ENCODE results near the gene MCM5.
"Not testable (repeated sequence)": the region's sequence is repeated elsewhere in the genome, so short reads cannot be mapped to it uniquely, and the experiment has no call there.

The MCM5 gene

DNA sequence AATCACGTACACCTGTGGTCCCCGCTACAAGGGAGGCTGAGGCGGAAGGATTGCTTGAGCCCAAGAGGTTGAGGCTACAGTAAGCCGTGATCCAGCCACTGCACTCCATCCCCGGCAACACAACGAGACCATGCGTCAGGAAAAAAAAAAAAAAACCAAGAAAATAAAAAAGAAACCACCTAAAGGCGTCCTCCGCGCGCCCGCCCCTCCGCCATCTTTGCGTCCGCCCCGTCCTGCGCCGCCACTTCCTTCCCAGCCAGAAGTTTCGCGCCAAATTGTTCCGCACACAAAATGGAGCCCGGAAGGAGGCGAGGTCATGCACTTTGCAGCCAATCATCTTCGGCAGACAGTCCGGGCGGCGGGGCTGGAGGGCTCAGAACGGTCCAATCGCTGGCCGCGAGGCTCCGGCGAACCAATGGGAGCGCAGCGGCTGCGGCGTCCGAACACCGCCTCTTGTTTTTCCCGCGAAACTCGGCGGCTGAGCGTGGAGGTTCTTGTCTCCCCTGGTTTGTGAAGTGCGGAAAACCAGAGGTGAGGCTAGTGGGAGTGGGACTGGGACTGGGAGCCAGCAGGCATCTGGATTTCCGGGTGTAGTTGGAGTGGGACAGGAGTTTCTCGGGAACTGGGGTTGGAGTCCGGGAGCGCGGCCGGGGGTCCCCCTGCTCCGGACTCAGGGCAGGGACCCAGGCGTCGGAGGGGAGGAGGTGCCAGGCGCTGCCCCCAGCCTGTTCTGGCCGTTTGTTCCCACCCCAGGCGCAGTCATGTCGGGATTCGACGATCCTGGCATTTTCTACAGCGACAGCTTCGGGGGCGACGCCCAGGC is at the start of gene MCM5:
TSS of gene MCM5 (plus strand) at position 463 of the 823 bp plus-strand sequence. CDS start at position 762, 299 bp downstream.
- peak; percentile 100 for DNase-seq

DNA sequence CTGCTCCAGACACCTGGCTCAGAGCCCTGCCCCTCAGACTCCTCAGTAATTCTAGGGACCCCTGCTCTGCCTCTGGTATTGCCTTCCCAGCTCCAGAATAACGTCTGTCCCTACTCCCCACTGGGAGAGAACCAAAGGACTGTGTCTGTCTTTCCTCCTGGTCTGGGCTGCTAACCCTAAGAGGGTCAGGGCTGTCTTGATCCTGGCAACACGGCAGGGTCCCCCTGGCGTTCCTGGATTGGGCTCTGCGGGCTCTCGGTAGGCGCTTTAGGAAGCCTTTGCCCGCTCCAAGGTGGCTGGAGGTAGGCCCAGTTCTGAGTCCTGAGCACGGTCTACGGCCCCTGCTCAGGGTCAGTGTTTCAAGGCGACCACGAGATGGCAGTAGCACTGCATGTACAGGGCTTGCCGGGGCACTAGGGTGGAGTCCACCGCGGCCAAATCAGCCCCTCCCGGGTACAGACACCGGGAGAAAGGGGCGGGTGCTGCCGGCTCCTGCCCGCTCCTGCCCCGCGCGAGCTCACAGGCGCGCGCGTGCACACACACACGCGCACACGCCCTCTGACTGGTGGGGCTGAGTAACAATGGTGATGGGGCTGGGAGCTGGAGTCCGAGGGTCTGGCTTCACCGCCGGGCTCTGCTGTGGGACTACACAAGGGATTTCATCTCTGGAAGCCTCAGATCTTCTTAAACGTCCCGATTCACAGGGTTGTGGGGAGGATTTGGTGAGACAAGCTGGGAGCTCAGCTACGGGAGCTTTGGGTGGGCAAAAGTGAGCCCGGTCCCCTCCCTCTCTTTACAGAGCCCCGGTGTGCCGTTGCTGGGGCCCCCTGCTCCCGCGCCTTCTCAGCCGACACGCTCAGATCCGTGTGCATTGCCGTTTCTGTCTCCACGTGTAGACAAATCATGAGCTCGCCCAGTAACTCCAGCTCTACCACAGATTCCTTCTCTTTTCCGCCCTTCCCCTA is 49.1 kb upstream of the MCM5 start:
- DNase-seq = peak; percentile 93

DNA sequence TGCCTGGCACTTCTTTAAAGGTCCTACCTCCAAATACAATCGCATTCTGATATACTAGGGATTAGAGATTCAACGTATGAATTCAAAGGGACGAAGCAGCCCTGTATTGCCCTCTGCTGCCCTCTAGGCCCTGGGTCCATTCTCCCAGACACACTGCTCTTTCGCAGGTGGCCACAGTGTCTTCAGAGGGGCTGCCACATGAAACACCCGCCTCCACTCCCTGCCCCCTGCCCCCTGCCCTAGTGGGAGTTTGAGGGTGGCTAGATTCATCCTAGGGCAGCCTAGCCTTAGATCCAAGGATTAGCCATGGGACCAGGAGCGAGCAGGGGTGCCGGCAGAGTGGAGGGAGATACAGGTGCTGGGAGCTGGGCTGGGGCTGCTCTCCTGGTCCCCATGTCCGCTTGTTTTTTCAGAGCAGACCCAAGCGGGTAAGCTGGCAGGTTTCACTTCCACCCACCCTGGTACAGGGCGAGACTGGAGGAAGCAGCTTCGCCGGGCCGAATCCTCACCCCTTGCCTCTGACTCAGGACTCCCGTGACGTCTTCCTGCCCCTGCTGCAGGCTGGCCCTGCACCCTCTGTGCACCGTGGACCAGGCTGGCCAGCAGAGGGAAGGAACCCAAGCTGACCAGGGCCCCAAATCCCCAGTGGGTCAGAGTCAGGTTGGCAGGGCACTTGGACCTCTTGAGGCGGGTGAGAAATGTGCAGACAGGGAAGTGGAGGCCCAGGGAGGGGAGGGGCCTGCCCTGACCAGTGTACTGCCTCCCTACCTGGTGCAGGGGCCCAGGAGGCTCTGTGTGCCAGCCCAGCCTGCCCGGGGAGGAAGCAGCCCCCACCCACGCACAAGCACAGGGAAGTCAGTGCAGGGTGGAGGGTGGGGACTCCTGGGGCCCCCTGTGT is 47.5 kb upstream of the MCM5 start:
- DNase-seq = peak; percentile 76

DNA sequence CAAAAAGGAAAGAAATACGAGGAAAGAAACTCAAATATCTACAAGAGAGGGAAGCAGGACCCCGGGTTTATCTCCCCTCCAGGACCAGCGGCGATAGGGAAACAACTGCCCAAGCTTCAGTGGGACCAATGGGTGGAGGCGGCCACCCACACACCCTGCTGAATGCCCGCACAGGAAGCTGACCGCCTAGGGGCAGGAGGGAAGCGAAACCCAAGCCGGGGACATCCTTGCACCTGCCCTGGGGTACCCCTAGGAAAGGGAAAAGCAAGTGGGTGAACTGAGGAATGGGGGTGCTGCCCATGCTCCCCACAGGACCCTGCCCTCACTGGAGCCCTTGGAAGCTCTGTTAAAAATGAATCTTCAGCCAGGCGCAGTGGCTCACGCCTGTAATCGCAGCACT is 46.6 kb upstream of the MCM5 start:
- no peak for DNase-seq

DNA sequence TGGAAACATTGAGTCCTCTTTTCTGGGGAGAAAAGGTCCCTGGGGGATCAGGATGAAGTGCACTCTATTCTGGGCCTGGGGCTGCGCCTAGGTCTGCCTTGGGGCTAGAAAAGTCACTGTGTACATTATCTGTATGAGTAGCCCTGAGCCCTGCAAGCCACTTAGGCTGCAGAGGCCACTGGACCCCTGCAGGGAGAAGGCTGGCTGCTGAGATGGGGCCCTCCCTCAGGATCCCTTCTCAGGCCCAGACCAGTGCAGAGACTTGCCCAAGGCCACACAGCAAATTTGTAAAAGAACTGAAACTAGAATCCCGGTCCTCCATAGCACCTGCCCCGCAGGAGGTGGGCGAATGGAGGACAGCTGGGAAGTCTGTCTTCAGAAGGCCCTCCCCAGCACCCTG is 45.9 kb upstream of the MCM5 start:
- no peak for DNase-seq

DNA sequence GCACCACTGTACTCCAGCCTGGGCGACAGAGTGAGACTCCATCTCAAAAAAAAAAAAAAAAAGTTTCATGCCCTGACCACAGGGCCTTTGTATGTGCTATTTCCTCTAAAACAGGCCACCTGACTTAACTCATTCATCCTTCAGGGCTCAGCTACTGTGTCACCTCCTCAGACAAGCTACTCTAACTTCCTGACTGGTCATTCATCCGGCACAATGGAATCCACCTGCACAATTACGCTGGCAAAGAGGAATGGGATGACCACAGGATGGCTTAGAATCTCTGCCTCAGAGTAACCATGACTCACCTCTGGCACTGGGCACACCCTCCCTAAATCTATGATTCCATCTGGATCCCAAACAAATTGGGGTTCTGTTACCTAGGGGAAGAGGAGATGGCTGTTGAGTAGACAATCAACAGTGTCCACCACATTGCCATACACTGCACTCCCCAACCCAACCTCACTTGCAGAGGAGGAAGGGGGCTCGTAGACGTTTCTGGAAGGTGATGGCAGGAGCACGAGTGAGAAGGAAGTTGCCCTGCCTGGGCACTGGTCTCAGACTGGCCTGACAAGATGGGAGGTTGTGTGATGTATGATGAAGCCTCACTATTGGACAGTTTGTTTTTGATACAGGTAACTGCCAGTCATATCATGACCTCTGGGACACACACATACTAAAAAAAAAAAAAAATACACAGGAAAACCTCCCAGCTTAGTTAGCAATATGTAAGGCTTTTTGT is 41.9 kb upstream of the MCM5 start:
- no peak for DNase-seq

DNA sequence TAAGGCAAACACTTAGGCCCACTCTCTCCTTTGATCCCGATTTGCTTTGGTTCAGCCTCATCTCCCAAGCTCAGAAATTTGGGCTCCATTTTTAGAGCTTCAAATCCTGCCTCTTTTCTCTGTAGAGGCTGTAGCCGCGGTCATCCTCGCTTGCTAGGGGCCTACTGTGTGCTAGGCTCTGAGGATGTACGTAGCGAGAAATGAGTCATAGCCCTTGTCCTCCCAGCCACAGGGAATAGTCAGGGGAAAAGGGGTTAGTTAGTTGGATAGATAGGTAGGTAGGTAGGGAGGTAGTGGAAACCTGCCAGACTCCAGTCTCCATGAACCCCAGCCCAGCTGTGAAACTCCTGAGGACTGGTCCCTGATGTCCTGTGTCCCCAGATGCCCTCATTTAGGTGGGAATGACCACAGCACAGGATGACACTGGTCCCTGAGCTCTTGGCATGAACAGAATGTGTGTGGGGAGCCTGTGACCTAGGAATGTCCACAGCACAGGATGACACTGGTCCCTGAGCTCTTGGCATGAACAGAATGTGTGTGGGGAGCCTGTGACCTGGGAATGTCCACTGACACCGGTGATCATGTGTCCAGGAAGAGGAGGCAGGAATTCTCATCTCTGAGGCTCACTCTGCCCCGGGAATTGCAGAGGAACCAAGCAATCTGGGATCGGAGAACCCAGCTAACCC is 40.4 kb upstream of the MCM5 start:
- DNase-seq = no peak

DNA sequence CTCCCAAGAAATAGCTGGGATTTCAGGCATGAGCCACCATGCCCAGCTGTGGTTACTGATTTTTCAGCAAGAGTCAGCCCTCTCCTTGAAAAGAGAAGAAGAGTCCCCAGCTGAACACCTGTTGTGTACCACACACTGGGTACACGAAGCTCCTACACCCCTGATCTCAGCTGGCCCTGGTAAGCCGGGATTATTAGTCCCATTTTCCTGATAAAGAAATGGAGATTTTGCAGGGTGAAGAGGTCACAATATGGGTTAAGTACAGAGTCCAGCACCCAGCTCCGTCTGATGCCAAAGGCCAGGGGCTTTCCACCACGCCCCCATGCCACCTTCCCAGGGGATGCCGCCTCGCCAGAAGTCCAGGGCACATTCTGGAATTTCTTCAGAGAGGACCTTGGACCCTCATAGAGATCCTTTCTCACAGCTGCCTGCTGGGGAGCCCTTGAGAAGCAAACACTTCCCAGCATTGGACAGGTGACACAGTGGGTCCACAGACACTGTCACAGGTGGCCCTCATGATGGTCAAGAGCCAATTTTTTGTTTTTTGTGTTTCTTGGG is 38.9 kb upstream of the MCM5 start:
- DNase-seq = no peak

DNA sequence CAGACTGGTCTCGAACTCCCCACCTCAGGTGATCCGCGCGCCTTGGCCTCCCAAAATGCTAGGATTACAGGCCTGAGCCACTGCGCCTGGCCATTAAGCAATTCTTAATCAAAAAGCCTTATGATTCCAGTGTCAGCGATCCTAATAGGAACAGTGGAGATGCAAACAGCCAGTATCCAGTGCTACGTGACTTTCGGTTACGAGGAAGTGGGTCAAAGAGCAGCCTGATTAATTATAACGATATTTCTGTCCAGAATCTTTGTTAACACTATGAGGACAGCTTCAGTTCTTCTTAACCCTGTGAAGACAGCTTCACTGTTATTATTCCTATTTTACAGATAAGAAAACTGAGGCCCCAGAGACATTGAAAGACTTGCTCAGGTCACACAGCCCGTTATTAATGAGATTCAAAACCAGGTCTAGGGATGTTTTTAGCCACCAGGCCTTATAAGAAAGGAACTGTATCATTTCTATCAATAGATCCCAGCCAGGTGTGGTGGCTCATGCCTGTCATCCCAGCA is 36.3 kb upstream of the MCM5 start:
- DNase-seq = no peak

DNA sequence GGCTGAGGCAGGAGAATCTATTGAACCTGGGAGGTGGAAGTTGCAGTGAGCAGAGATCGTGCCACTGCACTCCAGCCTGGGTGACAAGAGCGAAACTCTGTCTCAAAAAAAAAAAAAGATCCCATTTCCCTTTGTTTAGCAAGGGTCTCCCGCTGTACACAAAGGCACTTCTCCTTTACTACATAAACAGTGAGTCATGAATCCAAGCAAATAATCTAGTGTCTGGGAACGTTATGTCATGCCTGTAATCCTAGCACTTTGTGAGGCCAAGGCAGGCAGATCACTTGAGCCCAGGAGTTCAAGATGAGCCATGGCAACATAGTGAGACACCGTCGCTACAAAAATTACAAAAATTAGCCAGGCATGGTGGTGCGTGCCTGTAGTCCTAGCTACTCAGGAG is 35.7 kb upstream of the MCM5 start:
- DNase-seq = not testable (repeated sequence)

DNA sequence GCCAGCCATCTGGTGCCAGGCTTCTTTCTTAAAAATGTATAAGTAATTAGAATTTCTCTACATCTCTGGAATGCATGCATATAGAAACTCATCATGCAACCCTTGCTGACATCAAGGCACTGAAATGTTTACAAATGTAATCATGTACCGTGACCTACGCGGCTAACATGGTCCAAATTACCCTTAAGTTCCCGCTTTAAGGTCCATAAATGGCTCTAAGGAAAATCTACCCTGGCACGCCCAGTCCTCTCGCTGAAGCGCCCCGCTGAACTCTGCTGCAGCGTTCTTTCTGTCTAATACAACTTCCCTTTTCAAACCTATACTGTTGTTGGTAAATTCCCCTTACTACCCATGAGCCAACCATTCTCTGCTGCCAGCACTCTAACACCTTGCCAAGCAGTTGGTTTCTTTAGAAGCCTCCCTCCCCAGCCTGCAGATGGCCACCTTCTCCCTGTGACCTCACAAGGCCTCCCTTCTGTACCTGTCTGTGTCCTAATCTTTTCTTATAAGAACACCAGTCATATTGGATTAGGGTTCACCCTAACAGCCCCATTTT is 32.5 kb upstream of the MCM5 start:
- DNase-seq = peak; percentile 75

DNA sequence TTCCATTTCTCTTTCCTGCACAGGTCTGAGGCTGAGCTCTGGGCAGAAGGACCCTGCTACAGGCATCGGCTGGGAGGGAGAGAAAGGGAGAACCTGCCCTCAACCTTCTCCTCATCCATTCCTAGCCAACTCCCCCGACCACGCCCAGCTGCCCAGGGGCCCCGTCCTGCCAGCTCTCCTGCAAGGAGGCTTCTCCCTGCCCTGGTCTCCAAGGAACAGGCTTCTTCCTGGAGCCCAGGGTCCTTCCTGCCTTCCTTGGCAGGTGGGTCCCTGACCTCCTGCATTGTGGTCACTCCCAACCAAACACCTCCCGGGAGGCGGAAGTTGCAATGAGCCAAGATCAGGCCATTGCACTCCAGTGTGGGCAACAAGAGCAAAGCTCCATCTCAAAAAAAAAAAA is 31.6 kb upstream of the MCM5 start:
- no peak for DNase-seq

DNA sequence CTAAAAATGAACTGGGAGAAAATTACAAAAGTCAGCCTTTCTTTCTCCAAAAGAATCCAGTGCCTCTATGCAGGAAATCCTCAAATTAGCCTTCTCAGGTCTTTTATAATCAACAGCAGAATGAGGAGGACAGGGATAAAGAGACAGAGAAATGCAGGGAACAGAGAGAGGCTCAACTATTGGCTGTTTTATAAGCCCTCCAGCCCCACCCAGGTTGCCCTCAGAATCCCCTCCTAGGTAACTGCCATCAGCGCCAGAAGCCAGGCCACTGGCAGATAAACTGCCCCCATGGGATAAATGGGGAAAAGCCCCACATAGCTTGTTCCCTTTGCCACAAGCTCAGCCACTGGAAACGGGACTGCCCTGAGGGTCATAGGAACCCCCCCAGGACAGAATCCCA is 29.9 kb upstream of the MCM5 start:
- DNase-seq = no peak

DNA sequence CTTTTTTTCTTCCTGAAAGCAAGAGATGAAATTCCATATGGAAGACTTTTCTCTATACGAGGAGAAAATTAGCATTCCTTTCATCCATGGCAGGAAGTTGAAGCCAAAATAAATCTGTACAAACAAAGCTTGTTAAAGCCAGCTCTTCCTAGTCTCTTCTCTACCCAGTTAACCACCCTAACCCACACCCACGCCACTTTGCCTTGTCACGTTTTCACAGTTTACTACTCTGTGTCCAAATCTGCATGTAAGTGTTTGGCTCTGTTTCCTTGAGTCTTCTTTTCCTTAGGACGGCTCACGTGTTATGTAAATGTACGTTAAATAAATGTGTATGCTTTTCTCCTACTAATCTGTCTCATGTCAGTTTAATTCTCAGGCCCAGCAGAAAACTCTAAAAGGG is 26.2 kb upstream of the MCM5 start:
- DNase-seq = no peak

DNA sequence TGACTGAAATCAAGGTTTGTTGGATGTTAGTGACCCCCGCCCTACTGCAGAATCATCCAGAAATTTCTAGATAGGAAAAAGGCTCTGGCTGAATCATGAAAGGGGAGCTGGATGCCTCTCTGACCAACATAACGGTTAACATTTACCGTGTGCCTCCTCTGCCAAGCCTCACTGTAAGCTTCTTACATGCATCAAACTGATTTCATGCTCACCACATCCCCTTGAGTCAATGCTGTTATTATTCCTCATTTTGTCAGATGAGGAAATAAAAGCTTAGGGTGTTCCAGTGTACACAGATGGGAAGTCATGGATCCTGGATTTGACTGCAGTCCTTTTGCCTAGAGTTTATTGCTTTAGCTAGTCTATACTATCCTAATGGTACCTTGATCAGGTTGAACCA is 24.9 kb upstream of the MCM5 start:
- peak; percentile 47 for DNase-seq

DNA sequence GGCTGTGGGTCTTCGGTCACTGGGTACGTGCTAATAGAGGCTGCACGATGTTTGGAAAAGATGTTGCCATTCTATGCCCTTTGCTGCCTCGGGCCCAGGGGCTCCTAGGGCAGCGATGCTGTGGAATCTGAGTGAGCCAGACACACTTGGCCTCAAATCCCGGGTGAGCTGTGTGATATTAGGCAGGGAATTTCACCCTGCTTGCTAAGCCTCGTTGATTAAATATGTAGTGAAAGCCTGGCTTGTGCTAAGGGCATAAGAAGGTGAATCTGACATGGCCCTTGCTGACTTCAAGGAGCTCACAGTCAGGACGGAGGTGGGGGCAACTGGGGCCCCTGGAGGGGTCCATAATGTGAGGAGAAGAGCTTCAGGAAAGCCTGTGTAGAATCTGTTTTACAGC is 24.4 kb upstream of the MCM5 start:
- no peak for DNase-seq

DNA sequence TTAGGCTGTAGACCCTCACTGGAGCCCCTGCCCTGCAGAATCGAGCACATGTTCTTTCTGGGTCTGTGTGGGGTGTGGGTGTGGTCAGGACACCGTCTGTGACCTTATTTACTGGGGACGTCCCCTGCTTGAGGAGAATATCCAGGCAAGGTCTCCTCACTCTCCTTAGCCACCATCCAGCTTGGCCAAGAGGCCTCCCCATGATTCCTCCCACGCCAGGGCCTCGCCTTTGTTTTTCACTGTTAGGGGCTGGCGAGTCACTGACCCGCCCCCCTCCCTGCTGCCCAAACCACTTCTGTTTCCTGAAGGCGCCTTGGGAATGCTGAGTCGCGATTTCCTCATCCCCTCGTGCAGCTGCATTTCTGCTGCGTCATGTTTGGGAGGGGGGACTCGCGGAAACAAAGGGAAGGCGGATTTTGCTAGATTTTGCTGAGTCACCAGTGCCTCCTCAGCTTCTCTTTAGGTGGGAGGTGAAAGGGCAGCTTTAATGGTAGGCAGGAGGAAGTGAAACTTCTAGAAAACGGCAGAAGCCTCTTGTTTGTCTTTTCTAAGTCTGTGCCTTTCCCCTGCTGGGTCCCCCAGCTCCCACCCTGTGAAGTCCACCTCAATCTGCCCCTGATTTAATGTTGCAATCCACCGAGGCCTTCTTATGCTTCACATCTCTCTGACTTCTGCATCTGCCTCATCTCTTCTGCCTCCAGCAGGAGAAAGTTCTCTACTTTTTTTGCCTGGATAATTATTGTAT is 23.0 kb upstream of the MCM5 start:
- DNase-seq = peak; percentile 96

DNA sequence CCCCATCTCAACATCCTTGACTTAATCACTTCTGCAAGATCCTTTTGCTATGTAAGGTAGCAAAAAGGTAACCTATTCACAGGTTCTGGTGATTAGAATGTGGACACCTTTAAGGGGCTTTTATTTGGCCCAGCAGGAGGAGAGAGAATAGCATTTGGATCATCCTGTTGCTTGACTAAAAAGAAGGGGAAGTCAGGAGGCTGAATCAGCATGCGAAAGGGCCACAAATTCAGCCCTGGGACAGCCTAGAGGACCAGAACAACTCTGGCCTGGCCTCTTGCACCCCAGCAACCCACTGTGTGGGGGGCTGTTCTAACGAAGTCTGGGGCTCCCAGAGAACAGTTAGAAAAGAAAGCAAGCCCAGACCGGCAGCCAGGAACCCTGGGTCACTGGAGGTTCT is 22.2 kb upstream of the MCM5 start:
- no peak for DNase-seq

DNA sequence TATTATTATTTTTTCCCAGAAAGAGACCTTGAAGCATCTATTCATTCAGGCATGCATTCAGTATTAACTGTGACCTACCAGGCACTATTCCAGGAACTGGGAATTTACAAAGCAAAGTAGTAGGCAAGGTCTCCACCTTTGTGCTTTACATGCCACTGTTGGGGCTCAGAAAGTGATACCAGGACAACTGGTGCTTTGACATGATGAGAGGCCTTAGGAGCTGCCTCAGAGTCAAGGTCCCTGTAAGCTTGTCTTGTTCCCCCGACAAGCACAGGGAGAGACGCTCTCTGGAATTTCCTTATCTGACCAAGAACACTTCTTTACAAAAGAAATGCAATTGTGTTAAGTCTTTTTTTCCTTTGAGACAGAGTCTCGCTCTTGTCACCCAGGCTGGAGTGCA is 21.3 kb upstream of the MCM5 start:
- no peak for DNase-seq

All from hematopoietic multipotent progenitor cell treated with erythropoietin and hydrocortisone succinate and interleukin-3 and kit ligand, for 4 days (in vitro differentiated cells).